HepG2 (cell line): ENCODE results near the gene LHPP.

Source experiments
- CHD2 ChIP-seq: IDR thresholded peaks from 2 replicates; pipeline ENCODE4 v1.6.1; 2011; ENCODE audit warnings: low read depth, low read length, improper control_type of control experiment
- EZH2 ChIP-seq: conservative IDR thresholded peaks from 2 replicates; pipeline ENCODE4 v1.6.1; 2012; ENCODE audit warnings: mild to moderate bottlenecking, low read depth, low read length, moderate library complexity
- MYC ChIP-seq: sonication (generic); formaldehyde crosslinking; IDR thresholded peaks from 2 replicates; pipeline ENCODE4 v1.9.0; 2021; ENCODE audit warnings: missing genetic modification reagents, borderline replicate concordance
- PAX8 ChIP-seq: sonication (generic); formaldehyde crosslinking; IDR thresholded peaks from 2 replicates; pipeline ENCODE4 v1.8.0; 2022; ENCODE audit warnings: mild to moderate bottlenecking, missing genetic modification reagents, borderline replicate concordance
- REST ChIP-seq, 2 experiments: IDR thresholded peaks; 2 replicates each; pipeline ENCODE4 v1.6.1; 2011 to 2012; ENCODE audit warnings: low read length in 2 of 2, borderline replicate concordance in 1 of 2, low read depth in 1 of 2, mild to moderate bottlenecking in 1 of 2, moderate library complexity in 1 of 2
- ZNF484 ChIP-seq: sonication (generic); formaldehyde crosslinking; IDR thresholded peaks from 2 replicates; pipeline ENCODE4 v1.5.1; 2020; ENCODE audit warnings: mild to moderate bottlenecking, low read depth, missing genetic modification reagents, borderline replicate concordance
- ZNF501 ChIP-seq: sonication (generic); formaldehyde crosslinking; IDR thresholded peaks from 2 replicates; pipeline ENCODE4 v1.5.1; 2020; ENCODE audit warnings: mild to moderate bottlenecking, moderate library complexity, missing genetic modification reagents

GRCh38 chr10:124642088-124642710 lies 180.6 kb downstream of the LHPP start:
- TF ChIP-seq REST (IDR thresholded peaks at IDR 0.05; ENCODE audit: borderline replicate concordance in 1 of 2, low read depth in 1 of 2, low read length in 2 of 2) (no peak), EZH2 (no peak), MYC (no peak), PAX8 (CRISPR knock-in tag) (no peak), CHD2 (no peak), ZNF501 (CRISPR knock-in tag) (no peak), ZNF484 (no peak)
